ENCODE measurements around the gene APOL1.

DNA sequence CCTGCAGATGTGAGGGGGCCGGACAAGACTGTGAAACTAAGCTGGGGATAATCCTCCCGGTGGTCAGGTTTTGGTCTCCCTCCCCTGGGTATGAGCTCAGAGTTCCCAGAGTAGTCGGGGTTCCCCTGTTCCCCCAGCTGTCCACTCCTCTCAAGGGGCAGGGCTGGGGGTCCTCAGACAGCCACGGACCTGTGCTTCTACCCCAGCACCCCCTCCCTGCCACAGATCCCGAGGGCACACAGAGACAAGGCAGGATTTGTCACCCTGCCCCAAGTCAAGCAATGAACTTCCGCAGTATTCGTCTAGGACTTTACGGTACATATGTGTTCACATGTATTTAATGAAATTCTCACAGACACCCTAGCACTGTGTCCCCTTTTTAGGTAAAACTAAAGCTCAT lies 45.2 kb downstream of the APOL1 start:
- TF ChIP-seq CTCF (IDR thresholded peaks at IDR 0.05) (no peak), POLR2A (IDR thresholded peaks at IDR 0.05) (no peak)

Data from lower leg skin (tissue), 3 donors.